Stimulated activated CD8-positive, alpha-beta memory T cell treated with anti-CD3 and anti-CD28 coated beads, Interleukin-2, amount 100 ng/mL, for 48 hours (primary cell): ENCODE data around the gene SPPL2A.
"Not testable (repeated sequence)": the region's sequence is repeated elsewhere in the genome, so short reads cannot be mapped to it uniquely, and the experiment has no call there.

Experiments
- DNase-seq, 2 donors: peaks; one replicate each; pipeline ENCODE4 v3.0.0-alpha.2; 2020; ENCODE audit warnings: low read depth in 2 of 2

Gene SPPL2A, protein sequence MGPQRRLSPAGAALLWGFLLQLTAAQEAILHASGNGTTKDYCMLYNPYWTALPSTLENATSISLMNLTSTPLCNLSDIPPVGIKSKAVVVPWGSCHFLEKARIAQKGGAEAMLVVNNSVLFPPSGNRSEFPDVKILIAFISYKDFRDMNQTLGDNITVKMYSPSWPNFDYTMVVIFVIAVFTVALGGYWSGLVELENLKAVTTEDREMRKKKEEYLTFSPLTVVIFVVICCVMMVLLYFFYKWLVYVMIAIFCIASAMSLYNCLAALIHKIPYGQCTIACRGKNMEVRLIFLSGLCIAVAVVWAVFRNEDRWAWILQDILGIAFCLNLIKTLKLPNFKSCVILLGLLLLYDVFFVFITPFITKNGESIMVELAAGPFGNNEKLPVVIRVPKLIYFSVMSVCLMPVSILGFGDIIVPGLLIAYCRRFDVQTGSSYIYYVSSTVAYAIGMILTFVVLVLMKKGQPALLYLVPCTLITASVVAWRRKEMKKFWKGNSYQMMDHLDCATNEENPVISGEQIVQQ

DNA sequence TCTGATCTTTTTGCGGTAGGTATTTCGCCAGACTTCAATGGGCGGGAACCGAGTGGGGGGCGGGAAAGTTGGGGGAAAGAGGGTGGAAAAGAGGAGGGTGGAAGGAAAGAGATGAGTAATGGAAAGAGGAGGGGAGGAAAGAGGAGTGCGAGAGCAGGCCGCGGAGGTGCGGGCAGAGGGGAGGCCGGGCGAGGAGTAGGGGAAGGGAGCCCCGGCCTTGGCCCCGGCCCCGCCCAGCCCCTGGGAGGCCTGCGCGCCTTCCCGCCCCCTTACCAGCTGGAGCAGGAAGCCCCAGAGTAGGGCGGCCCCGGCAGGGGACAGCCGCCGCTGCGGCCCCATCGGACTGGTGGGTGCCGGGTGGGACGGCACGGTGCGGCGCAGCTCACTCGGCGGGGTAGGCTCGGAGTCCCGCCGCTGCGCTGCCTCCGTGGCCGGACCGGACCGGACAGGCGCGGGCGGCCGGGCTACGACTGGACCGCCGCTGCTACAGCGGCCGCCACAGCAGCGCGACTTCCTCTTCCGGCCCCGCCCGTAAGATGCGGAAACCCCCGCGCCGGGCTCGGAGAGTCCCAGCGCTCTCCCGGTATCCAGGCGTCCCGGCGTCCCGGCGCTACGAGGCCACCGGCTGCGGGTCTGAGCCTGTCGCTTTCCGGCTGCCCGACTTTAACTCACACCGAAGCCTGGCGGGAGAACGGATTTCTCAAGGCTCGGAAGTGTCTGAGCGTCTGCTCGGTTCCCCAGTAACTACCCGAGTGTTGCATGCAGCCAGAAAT lies at the start of gene SPPL2A:
Gene SPPL2A, minus strand, starts transcription at position 512 of the 773 bp plus-strand sequence. Its CDS starts 173 bp downstream, at position 339.
- peak; percentile 86 to 93 for DNase-seq

DNA sequence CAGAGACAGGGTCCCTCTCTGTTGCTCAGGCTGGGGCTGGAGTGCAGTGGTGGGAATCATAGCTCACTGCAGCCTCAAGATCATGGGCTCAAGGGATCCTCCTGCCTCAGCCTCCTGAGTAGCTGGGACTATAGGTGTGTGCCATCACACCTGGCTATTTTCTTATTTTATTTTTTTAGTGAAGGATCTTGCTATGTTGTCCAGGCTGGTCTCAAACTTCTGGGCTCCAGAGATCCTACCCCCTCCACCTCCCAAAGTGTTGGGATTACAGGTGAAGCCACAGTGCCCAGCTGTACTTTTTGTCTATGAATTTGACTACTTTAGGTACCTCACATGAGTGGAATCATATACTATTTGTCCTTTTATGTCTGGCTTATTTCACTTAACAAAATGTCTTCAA lies 49.1 kb upstream of the SPPL2A start:
- DNase-seq, result no peak

DNA sequence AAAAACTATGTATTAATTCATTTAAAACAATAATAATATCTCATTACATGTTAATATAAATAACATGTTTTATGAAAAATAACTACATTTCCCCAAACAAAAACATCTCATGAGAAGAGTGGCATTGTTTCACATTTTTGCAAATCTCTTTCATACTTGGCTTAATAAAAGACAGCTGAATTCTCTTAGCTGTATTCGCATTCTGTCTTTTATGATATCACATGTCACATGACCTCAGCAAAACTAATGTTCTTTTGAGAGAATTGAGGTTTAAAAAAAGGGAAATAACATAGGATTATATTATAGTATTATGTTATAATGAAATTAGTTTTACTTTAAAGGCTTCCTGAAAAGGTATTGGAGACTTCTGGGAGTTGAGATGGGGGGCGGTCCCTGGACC lies 48.4 kb upstream of the SPPL2A start:
- DNase-seq, result no peak

DNA sequence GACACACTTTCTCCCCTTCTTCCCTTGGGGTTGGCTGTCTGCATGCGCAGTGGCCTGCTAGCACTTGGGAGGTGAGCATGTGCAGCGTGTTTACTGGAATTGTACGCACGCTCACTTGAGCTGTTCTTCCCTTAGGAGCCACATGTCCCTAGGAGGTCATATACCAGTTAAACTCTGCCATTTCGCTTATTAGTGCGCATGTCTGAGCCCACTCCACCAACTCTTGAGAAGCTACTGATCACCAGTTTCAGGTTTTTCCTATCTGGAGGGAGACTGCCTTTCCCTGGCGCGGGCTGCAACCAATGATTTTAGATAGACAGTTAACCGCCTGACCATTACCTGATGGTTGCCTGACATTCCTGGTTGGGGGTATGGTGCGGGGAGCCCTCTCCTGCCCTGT lies 47.6 kb upstream of the SPPL2A start:
- DNase-seq, result no peak

DNA sequence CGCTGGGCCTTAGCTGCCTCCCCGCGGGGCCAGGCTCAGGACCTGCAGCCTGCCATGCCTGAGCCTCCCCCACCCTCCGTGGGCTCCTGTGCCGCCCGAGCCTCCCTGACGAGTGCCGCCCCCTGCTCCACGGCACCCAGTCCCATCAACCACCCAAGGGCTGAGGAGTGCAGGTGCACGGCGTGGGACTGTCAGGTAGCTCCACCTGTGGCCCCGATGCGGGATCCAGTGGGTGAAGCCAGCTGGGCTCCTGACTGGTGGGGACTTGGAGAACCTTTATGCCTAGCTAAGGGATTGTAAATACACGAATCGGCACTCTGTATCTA lies 46.6 kb upstream of the SPPL2A start:
- not testable (repeated sequence) for DNase-seq

DNA sequence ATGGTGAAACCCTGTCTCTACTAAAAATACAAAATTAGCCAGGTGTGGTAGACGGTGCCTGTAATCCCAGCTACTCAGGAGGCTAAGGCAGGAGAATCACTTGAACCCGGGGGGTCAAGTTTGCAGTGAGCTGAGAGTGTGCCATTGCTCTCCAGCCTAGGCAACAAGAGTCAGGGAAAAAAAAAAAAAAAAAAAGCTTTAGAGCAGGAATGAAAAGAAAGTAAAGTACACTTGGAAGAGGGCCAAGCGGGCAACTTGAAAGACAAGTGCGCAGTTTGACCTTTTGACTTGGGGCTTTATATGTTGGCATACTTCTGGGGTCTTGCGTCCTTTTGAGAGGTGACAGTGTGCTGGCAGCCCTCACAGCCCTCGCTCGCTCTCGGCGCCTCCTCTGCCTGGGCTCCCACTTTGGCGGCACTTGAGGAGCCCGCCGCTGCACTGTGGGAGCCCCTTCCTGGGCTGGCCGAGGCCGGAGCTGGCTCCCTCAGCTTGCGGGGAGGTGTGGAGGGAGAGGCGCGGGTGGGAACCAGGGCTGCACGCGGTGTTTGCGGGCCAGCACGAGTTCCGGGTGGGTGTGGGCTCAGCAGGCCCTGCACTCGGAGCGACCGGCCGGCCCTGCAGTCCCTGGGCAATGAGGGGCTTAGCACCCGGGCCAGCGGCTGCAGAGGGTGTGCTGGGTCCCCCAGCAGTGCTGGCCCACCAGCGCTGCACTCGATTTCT lies 46.1 kb upstream of the SPPL2A start:
- not testable (repeated sequence) for DNase-seq

DNA sequence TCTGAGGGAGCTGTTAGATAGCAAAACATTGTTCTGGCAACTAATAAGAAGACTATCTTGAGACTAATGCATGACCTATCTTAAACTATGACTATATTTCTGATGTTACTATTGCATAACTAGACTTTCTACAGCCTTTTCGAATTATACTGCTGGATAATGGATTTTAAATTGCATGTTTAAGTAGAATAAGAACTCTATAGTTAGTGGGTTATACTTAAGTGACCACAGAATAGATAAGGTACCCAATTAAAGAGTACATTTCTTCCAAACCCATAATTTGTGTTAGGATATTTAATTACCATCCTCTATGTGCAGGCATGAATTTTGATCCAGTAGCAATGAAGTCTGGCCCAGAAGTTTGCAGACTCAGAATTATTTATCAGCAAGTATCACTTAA lies 44.6 kb upstream of the SPPL2A start:
- DNase-seq, result no peak

DNA sequence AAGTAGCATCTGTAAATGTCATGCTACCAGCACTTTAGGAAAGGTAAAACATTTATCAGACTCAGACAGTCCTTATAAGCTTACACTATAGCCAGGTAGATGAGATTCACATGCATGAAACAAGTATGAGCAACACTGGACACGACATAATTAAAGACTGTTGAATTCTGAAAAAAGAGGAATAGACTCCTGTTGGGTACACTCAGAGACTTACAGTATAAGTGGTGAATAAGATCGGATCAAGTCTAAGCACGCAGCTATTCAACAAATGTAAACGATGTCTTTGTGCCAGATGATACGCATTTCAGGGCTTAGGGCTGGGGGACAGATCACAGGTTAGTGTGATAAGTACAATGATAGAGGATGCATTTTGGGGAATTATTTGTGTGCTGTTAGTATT lies 43.2 kb upstream of the SPPL2A start:
- DNase-seq, result no peak

DNA sequence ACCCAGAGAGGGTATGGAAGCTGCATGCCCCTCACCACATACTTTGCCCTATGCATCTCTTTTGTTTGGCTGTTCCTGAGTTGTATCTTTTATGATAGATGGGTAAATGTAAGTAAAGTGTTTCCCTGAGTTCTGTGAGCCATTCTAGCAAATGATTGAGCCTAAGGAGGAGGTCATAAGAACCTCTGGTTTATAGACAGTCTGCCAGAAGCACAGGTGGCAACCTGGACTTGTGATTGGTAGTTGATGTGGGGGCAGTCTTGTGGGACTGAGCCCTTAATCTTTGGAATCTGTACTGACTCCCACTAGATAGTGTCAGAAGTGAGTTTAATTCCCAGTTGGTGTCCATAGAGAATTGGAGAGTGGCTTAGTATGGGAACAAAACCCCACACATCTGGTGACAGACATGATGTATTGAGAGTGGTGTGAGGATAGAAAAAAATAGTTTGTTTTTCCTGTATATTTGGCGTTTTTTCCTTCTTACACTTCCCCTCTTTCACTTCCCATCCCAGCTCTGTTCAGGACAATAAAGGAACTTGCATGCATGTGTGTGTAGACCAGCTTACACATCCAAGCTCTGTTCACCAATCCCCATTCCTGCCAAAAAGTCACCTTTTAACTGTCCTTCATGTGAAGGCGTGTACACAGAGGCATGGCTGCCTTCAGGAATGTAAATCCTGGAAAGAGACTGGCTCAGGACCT lies 38.1 kb upstream of the SPPL2A start:
- no peak for DNase-seq

DNA sequence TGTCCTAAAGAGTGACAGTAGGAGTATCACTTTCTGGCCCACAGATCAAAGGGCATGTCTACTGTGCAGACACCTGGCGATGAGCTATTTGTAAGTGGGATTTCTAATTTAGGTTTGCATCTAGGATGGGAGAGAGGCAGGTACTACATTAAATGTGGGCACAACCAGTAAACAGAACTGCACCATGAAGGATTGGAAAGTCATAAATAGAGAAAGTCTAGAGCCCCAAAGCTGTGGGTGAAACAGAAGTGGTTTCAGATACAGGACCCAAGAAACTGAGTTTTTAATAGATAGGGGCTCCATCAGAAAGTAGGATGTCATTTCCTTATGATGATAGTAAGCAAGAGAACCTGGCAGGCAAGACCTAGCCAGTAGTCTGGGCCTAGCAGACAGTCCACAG lies 35.2 kb upstream of the SPPL2A start:
- DNase-seq, result no peak

DNA sequence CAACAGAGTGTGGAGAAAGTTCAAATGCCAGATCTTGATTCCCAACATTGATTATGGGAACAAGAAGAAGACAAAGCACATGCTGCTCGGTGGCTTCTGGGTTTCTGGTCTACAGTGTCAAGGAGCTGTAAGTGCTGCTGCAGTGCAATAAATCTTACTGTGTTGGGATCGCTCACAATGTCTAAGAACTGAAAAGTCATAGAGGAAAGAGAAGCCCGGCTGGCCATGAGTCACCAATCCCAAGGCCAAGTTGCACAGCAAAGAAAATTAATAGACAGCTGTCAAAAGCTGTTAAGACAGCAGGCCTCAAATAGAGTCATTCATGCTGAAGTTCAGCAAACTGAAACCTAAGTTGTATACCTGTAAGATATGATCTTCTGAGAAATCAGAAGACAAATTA lies 33.2 kb upstream of the SPPL2A start:
- DNase-seq, result no peak

DNA sequence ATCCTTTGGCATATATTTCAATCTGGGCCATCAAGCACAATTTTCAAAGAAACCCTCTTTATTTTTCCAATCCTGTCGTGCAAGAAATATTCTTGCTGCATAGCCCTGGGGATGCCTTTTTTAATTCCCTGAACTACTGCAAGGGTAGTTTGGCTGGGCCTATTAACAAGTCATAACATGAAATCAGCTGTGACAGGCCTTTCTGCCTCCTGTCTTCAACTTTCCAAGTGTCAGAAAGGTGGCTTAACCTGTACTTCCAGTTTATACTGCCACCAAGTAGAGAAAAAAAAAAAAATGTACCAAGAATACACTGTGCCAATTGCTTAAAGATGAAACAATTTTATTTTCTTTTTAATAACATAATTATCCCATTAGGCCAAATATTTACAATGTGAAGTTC lies 32.4 kb upstream of the SPPL2A start:
- no peak for DNase-seq

DNA sequence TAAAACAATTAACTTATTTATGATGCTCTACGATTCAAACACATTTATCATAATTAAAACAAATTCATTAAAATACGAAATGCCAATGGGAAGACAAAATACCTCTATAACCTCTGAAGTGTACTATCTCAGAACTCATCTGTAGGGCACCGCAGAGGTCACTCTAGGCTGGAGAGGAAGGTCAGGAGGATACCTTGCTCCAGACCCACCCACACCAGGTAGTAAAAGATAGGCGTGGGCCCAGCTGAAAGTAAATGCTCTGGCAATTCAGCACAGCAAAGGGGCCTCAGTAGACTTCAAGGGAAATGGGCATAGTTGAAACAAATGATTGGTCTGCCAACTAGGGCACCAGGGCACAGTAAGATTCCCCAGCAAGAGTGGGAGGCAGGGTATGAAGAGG lies 26.0 kb upstream of the SPPL2A start:
- no peak for DNase-seq

DNA sequence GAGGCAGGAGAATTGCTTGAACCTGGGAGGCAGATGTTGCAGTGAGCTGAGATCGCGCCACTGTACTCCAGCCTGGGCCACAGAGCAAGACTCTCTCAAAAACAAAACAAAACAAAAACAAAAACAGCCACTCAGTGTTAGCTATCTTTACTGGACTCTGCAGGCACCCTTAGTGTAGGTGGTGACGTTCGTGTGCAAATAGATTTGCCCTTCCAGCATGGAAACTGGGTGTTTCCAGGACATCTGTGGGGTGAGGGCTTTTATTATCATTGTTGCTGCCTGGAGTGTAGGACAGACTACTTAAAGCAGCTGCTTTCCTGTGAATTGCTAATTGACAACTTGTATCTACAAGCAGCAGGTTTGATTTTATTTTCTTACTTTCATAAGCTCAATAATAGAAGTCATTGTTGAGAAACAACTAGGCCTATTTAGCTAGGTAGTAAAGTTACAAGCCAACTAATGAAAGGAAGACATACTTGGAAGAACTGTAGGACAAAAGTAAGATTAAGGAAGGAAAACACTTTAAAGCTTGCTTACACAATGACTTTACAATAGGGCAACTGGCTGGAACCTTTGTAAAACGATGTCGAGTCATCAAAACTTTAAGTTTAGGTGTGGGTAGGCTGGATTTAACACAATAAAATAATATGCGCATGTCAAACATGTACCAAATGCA lies 25.4 kb upstream of the SPPL2A start:
- DNase-seq, result no peak

DNA sequence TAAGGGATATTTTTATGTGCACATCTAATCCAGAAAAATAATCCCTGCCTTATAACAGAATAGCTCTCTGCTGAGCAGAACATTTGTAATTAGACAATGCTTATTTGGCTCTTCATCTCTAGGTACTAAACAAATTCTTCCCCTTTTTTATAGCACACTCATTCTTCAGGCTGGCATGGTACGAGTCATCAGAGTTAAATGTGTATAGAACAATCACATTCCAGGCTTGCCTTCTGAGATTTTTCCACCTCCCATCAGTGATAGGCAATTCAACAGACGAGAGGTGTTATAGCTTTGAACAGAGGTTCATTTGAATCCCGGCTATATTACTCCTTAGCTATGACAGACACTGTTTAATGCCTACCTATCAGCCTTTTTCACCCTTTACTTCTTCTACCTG lies 21.4 kb upstream of the SPPL2A start:
- DNase-seq, result no peak

DNA sequence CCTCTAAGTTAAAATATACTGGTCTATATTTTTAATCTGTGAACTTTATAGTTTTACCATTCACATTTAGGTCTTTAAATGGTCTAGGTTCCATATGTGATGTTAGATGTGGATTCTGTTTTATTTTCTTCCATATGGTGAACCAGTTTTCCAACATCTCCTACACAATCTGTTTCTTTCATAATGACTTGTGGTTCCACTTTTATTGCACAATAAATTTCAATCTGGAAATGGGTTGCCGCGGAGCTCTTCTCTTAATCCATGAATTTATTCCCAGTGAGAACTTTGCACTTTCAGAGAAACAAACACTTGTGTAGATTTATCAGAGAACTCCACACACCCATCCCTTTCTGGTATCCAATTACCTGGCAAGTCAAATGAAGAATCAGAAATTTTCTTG lies 20.9 kb upstream of the SPPL2A start:
- no peak for DNase-seq

DNA sequence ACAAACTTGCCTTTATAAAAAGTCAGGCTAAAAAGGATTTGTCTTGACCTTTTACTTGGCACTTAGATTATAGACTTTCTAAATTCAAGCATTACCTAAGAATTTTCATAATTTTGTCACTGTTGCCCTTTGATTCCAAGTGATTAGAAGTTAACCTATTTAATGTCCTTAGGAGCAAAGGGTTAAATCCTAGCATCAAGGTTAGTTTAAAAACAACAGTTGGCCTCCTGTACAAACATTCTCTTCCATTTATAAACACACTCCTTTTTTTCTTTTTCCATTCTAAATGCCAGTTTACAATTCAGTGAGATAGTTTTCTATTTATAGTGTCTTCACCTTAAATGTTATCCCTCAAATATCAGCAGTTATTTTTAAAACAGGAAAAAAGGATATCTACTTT lies 18.4 kb upstream of the SPPL2A start:
- no peak for DNase-seq

DNA sequence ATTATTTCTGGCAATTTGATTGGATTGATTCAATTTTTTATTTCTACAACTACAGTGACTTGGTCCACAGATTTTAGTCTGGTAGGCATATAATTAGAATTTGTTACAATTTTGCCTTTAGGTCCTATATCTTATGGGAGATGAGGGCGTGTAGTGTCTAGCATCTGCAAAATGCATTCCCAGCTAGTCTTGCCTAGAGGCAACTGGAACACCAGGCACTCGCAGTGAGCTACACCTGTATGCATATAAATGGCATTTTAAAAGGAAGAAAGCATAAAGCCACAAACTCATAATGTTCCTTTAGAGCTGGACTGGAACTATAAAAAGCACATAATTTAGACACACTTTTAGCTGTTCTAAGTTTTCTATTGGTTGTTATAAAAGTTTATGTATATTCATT lies 17.9 kb upstream of the SPPL2A start:
- no peak for DNase-seq

DNA sequence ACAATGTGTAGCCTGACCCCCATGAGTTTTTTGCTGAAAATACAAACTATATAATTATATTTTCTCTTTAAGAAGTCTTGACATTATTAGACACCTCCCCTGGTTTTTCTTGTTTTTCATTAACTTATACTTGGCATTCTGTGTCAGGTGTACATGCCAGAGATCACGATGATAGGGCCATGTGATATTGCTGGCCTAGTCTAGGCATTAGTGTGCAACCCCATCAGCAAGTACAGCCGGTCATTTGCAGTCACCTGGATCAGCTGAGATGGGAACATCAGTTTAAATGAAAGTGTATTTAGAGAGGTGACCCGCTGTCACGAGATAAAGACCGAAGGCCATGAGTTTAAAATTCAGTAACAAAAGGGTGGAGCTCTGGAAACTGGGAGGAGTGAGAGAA lies 12.6 kb upstream of the SPPL2A start:
- DNase-seq, result no peak

DNA sequence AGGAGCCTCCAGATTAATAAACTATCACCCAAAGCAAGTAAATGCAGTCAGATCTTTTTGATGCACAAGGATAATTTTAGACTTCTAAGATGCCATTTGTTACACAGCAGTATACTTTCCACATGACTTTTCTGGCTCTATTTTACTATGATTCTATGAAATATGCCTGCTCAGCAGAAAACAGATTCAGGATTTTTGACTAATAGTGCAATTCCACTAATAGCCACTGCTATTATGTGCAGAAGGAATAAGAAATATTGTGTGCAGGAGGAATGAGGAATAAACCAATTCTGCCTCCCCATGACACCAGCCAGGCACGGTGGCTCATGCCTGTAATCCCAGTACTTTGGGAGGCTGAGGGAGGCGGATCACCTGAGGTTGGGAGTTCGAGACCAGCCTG lies 11.5 kb upstream of the SPPL2A start:
- no peak for DNase-seq

DNA sequence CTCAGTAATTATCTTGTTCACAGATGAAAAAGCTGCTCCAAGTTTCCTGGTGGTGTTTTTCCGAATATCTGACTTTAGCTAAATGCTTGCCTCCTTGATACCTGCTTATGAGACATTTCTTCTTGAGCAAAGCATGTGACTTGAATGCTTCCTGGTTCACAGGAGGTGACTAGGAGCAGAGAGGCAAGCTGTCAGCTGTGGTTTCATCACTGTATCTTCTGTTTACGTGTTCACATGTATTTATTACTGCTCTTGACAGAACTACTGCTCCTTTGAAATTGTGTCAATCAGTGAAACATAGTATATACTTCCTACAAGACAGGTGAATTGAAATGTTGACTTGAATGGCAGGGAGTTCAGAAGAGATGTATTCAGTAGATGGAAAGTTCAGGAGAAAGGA lies 8.9 kb upstream of the SPPL2A start:
- DNase-seq, result no peak
